ENCODE results near the gene CELSR3.

The CELSR3 gene

GRCh38 chr3:48702320-48702920, 39.7 kb upstream of the CELSR3 start:
- peaks cover 6% of the 10 kb centered on the region for H3K9me3 Mint-ChIP-seq
- H3K36me3 Mint-ChIP-seq (ENCODE audit: low read depth), result peaks cover 73% of the 10 kb centered on the region
- no peak overlapping the region for H3K4me3 Mint-ChIP-seq
- no peaks in the 10 kb centered on the region for H3K27me3 Mint-ChIP-seq (ENCODE audit: low read depth, poor library complexity)
- TF ChIP-seq CTCF (IDR thresholded peaks at IDR 0.05), result no peak
- peak overlapping the region; percentile 8 for H3K27ac Mint-ChIP-seq
- H3K4me1 Mint-ChIP-seq, result no peaks in the 10 kb centered on the region
- no peak for DNase-seq

- Mint-ChIP-seq H3K27me3 (ENCODE audit: low read depth, poor library complexity) (no peaks in the 10 kb centered on the region), H3K36me3 (ENCODE audit: low read depth) (peaks cover 66% of the 10 kb centered on the region), H3K4me3 (no peak overlapping the region), H3K27ac (no peak overlapping the region), H3K9me3 (peaks cover 6% of the 10 kb centered on the region), H3K4me1 (peaks cover 8% of the 10 kb centered on the region)
- DNase-seq, result no peak
- no peak for TF ChIP-seq CTCF (IDR thresholded peaks at IDR 0.05)
These were observed 38.2 kb upstream of the CELSR3 start for GRCh38 chr3:48700731-48701405.

GRCh38 chr3:48698891-48699290, 36.2 kb upstream of the CELSR3 start:
- peaks cover 20% of the 10 kb centered on the region for H3K4me1 Mint-ChIP-seq
- DNase-seq, result no peak
- H3K36me3 Mint-ChIP-seq (ENCODE audit: low read depth), result peaks cover 65% of the 10 kb centered on the region
- H3K27me3 Mint-ChIP-seq (ENCODE audit: low read depth, poor library complexity), result no peaks in the 10 kb centered on the region
- H3K27ac Mint-ChIP-seq, result no peak overlapping the region
- no peak for TF ChIP-seq CTCF (IDR thresholded peaks at IDR 0.05)
- H3K4me3 Mint-ChIP-seq, result no peak overlapping the region
- no peaks in the 10 kb centered on the region for H3K9me3 Mint-ChIP-seq

GRCh38 chr3:48697952-48698351, 35.3 kb upstream of the CELSR3 start:
- Mint-ChIP-seq H3K9me3 (no peaks in the 10 kb centered on the region), H3K4me1 (peaks cover 20% of the 10 kb centered on the region), H3K27me3 (ENCODE audit: low read depth, poor library complexity) (no peaks in the 10 kb centered on the region), H3K27ac (no peak overlapping the region), H3K36me3 (ENCODE audit: low read depth) (peaks cover 66% of the 10 kb centered on the region), H3K4me3 (no peak overlapping the region)
- no peak for DNase-seq
- no peak for TF ChIP-seq CTCF (IDR thresholded peaks at IDR 0.05)

GRCh38 chr3:48696601-48697000, 33.9 kb upstream of the CELSR3 start:
- H3K4me1 Mint-ChIP-seq, result peaks cover 20% of the 10 kb centered on the region
- no peak for DNase-seq
- peaks cover 66% of the 10 kb centered on the region for H3K36me3 Mint-ChIP-seq (ENCODE audit: low read depth)
- no peaks in the 10 kb centered on the region for H3K9me3 Mint-ChIP-seq
- H3K27me3 Mint-ChIP-seq (ENCODE audit: low read depth, poor library complexity), result no peaks in the 10 kb centered on the region
- H3K4me3 Mint-ChIP-seq, result no peak overlapping the region
- no peak for TF ChIP-seq CTCF (IDR thresholded peaks at IDR 0.05)
- peak overlapping the region; percentile 59 for H3K27ac Mint-ChIP-seq

- H3K27me3 Mint-ChIP-seq (ENCODE audit: low read depth, poor library complexity), result no peaks in the 10 kb centered on the region
- H3K9me3 Mint-ChIP-seq, result no peaks in the 10 kb centered on the region
- H3K27ac Mint-ChIP-seq, result peak overlapping the region; percentile 59
- no peak for TF ChIP-seq CTCF (IDR thresholded peaks at IDR 0.05)
- DNase-seq, result no peak
- no peak overlapping the region for H3K4me3 Mint-ChIP-seq
- H3K36me3 Mint-ChIP-seq (ENCODE audit: low read depth), result peaks cover 70% of the 10 kb centered on the region
- peaks cover 20% of the 10 kb centered on the region for H3K4me1 Mint-ChIP-seq
These were observed 33.5 kb upstream of the CELSR3 start for GRCh38 chr3:48696156-48696555.
